Neuronal stem cell (in vitro differentiated cells): ENCODE data around the gene DKKL1.

ENCODE experiments used
- DNase-seq: peaks from one replicate; pipeline ENCODE4 v3.0.0-alpha.2; 2013; ENCODE audit warnings: low spot score
- H2AFZ ChIP-seq: one replicate; pipeline ENCODE4 v1.6.1; 2013; ENCODE audit warnings: mild to moderate bottlenecking, low read length, inconsistent platforms
- H2AK5ac ChIP-seq: 2 replicates; pipeline ENCODE4 v1.6.1; 2013; ENCODE audit warnings: low read depth, mild to moderate bottlenecking, inconsistent platforms, low read length, moderate library complexity, mixed read lengths
- H2BK120ac ChIP-seq: 2 replicates; pipeline ENCODE4 v1.6.1; 2013; ENCODE audit warnings: low read depth, mild to moderate bottlenecking, inconsistent platforms, low read length, moderate library complexity, mixed read lengths
- H2BK12ac ChIP-seq: one replicate; pipeline ENCODE4 v1.6.1; 2013; ENCODE audit warnings: low read length, inconsistent platforms
- H2BK15ac ChIP-seq: 2 replicates; pipeline ENCODE4 v1.6.1; 2013; ENCODE audit warnings: mild to moderate bottlenecking, low read length, inconsistent platforms, mixed read lengths
- H2BK5ac ChIP-seq: one replicate; pipeline ENCODE4 v1.6.1; 2013; ENCODE audit warnings: inconsistent platforms, mild to moderate bottlenecking, low read length, moderate library complexity
- H3K14ac ChIP-seq: one replicate; pipeline ENCODE4 v1.6.1; 2013; ENCODE audit warnings: low read length, inconsistent platforms
- H3K18ac ChIP-seq: 2 replicates; pipeline ENCODE4 v1.6.1; 2013; ENCODE audit warnings: low read length, inconsistent platforms
- H3K23ac ChIP-seq: 2 replicates; pipeline ENCODE4 v1.6.1; 2013; ENCODE audit warnings: low read depth, mild to moderate bottlenecking, mixed read lengths, low read length, inconsistent platforms; ENCODE audit not compliant: poor library complexity
- H3K27ac ChIP-seq: replicated peaks from 3 replicates; pipeline ENCODE4 v1.5.1; 2013; ENCODE audit warnings: low read length, inconsistent platforms
- H3K27me3 ChIP-seq, 3 experiments: 2 replicates each; pipeline ENCODE4 v1.6.1; 2013; ENCODE audit warnings: low read length in 3 of 3, mild to moderate bottlenecking in 2 of 3, inconsistent platforms in 1 of 3, low read depth in 1 of 3, mixed read lengths in 1 of 3, moderate library complexity in 1 of 3; ENCODE audit not compliant: control insufficient read depth in 3 of 3, insufficient read depth in 3 of 3
- H3K36me3 ChIP-seq, 2 donors: replicated peaks in 1 of 2; 2 replicates each; pipeline ENCODE4 v1.6.1; 2013; ENCODE audit warnings: low read length in 2 of 2; ENCODE audit not compliant: control insufficient read depth in 2 of 2, insufficient read depth in 2 of 2
- H3K4ac ChIP-seq: 2 replicates; pipeline ENCODE4 v1.6.1; 2013; ENCODE audit warnings: inconsistent platforms, mild to moderate bottlenecking, low read length, moderate library complexity
- H3K4me1 ChIP-seq, 2 donors: 1 replicate in 1 of 2; 2 replicates in 1 of 2; pipeline ENCODE4 v1.6.1; 2013; ENCODE audit warnings: low read length in 2 of 2, low read depth in 1 of 2; ENCODE audit not compliant: control insufficient read depth in 2 of 2, insufficient read depth in 1 of 2
- H3K4me2 ChIP-seq: one replicate; pipeline ENCODE4 v1.6.1; 2013; ENCODE audit warnings: mild to moderate bottlenecking, low read length, inconsistent platforms; ENCODE audit not compliant: insufficient read depth, poor library complexity, severe bottlenecking
- H3K4me3 ChIP-seq, 2 donors: 2 replicates each; pipeline ENCODE4 v1.5.1; 2013; ENCODE audit warnings: low read length in 2 of 2, mild to moderate bottlenecking in 2 of 2, inconsistent platforms in 1 of 2, moderate library complexity in 1 of 2
- H3K79me1 ChIP-seq: one replicate; pipeline ENCODE4 v1.6.1; 2013; ENCODE audit warnings: low read depth, mild to moderate bottlenecking, inconsistent platforms, low read length, moderate library complexity
- H3K9ac ChIP-seq: one replicate; pipeline ENCODE4 v1.6.1; 2013; ENCODE audit warnings: mild to moderate bottlenecking, low read depth, low read length, inconsistent platforms; ENCODE audit not compliant: poor library complexity
- H3K9me3 ChIP-seq, 2 donors: replicated peaks in 1 of 2; 2 replicates each; pipeline versions ENCODE3 to v1.6.1; 2013; ENCODE audit warnings: low read length in 2 of 2, mild to moderate bottlenecking in 2 of 2, inconsistent platforms in 1 of 2, low read depth in 1 of 2, mixed read lengths in 1 of 2, moderate library complexity in 1 of 2; ENCODE audit not compliant: control insufficient read depth in 2 of 2, insufficient read depth in 1 of 2
- H4K8ac ChIP-seq: one replicate; pipeline ENCODE4 v1.6.1; 2013; ENCODE audit warnings: low read depth, mild to moderate bottlenecking, inconsistent platforms, low read length, moderate library complexity
- H4K91ac ChIP-seq: one replicate; pipeline ENCODE4 v1.6.1; 2013; ENCODE audit warnings: low read length, low read depth, mild to moderate bottlenecking, inconsistent platforms; ENCODE audit not compliant: poor library complexity
- WGBS, 2 donors: extraction: QIAGEN DNeasy Blood & Tissue Kit; methylation state at CpG; one replicate each; pipeline ENCODE4 v1.1.7; 2013; ENCODE audit warnings: missing lambda C conversion rate in 2 of 2, mixed read lengths in 1 of 2; ENCODE audit not compliant: insufficient read length in 2 of 2, insufficient replicate concordance in 1 of 2; ENCODE audit errors: extremely low coverage in 2 of 2; 5-methylcytosine and 5-hydroxymethylcytosine counted together

DKKL1 gene

DNA sequence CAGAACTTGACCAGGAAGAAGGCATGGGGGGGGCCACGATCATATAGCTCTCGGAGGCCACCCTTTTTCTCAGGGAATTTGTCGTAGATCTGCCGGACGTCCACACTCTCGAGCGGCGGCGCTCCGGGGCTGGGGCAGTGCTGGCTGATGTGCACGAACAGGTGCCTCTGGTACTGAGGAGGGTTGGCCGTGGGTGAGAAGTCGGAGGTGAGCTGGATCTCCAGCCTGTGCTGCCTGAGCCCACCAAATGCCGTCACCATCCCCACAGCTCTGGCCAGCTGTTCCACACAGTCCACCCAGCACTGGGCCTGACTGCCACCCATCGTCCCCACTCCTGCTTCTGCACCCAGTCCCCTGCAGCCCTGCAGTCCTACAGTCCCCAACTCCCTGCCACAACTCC, 16.5 kb upstream of the DKKL1 start:
- H3K36me3 ChIP-seq, result peaks cover 66 to 98% of the 10 kb centered on the region in 2 donors
- H3K4me1 ChIP-seq, result peaks cover 5% of the 10 kb centered on the region in 2 donors
- H4K91ac ChIP-seq, result no peak overlapping the region
- no peak overlapping the region for H2BK15ac ChIP-seq
- H2AK5ac ChIP-seq, result no peak overlapping the region
- no peak overlapping the region for H3K4me3 ChIP-seq
- no peaks in the 10 kb centered on the region for H3K27me3 ChIP-seq
- H3K14ac ChIP-seq, result no peak overlapping the region
- WGBS, 2 donors, result no CpG with 5 or more reads among the region's 15 CpGs
- H3K9ac ChIP-seq, result peak overlapping the region; percentile 50
- H3K4me2 ChIP-seq, result no peak overlapping the region
- no peak overlapping the region for H2BK5ac ChIP-seq
- H2BK12ac ChIP-seq, result no peak overlapping the region
- H3K18ac ChIP-seq, result no peak overlapping the region
- DNase-seq, result no peak
- H3K23ac ChIP-seq, result no peak overlapping the region
- H4K8ac ChIP-seq, result no peak overlapping the region
- H3K79me1 ChIP-seq, result peaks cover 11% of the 10 kb centered on the region
- H2AFZ ChIP-seq, result no peak overlapping the region
- no peak overlapping the region for H3K27ac ChIP-seq
- H3K9me3 ChIP-seq, result peaks cover 2% of the 10 kb centered on the region in 2 donors
- H3K4ac ChIP-seq, result no peak overlapping the region
- no peak overlapping the region for H2BK120ac ChIP-seq

DNA sequence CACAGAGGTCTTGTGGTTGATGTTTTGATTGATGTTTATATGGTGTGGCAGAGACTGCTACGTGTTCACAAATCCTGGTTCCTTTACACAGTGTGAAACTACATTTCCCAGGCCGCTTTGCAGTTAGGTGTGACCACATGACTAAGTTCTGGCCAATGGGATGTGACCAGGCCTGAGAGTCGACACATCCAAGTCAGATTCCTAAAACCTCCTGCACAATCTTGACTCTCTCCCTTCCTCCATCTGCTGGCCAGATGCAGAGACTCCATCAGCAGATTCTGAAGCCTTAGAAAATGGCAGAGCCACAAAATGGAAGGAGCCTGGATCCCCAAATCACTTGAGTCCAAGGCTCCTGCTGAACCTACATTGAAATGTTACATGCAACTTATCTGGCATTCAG, 15.8 kb upstream of the DKKL1 start:
- Histone ChIP-seq H3K4me1 (peaks cover 5% of the 10 kb centered on the region in 2 donors), H4K8ac (no peak overlapping the region), H3K9me3 (peaks cover 2% of the 10 kb centered on the region in 2 donors), H4K91ac (no peak overlapping the region), H3K18ac (no peak overlapping the region), H3K27me3 (no peaks in the 10 kb centered on the region), H2BK15ac (no peak overlapping the region), H3K79me1 (peaks cover 11% of the 10 kb centered on the region), H3K14ac (no peak overlapping the region), H3K9ac (no peak overlapping the region), H3K23ac (no peak overlapping the region), H2BK5ac (no peak overlapping the region), H2BK120ac (no peak overlapping the region), H2BK12ac (no peak overlapping the region), H3K4ac (no peak overlapping the region), H2AK5ac (no peak overlapping the region), H3K27ac (no peak overlapping the region), H3K4me3 (no peak overlapping the region), H2AFZ (no peak overlapping the region), H3K4me2 (no peak overlapping the region), H3K36me3 (peaks cover 61 to 98% of the 10 kb centered on the region in 2 donors)
- DNase-seq, result no peak
- no CpG with 5 or more reads among the region's 3 CpGs for WGBS, 2 donors

DNA sequence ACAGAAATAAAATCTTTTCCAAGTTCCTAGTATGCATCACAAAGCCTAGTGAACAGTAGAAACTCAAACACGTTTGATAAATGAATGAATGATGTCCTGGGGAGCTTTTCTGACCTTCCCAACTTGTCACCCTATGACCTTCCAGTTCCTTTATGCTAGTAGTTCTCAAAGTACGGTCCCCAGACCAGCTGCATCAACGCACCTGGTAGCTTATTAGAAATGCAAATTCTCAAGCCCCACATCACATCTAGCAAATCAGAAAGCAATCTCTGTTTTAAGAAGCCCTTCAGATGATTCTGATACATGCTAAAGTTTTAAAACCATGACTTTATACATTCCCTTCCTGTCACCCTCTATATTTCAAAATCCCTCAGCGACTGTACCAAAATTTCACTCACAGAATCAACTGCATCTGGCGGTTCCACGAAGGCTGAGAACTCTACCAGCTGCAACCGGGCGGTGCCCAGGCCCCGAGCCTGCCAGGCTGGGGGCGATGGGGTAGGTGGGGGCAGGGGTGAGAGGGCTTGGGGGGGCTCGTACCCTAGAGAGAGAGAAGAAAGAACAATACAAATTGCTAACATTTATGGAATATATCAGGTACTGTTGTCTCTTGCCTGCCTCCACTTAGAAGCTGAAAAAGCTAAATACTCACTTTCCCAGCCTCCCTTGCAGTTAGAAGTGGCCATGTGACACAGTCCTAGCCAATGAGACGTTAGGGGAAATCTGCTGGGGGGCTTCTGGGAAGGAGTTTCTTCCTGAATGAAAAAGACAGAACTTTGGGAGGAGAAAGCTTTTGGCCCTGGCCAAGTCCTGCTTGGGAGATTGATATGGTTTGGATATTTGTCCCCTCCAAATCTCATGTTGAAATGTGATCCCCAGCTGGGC, 15.1 kb upstream of the DKKL1 start:
- Histone ChIP-seq H4K8ac (no peak overlapping the region), H3K23ac (no peak overlapping the region), H3K4me1 (peaks cover 5% of the 10 kb centered on the region in 2 donors), H2BK15ac (no peak overlapping the region), H2BK12ac (no peak overlapping the region), H3K4ac (no peak overlapping the region), H3K36me3 (peaks cover 62 to 98% of the 10 kb centered on the region in 2 donors), H3K27ac (no peak overlapping the region), H3K9ac (no peak overlapping the region), H3K4me3 (no peak overlapping the region), H3K9me3 (peaks cover 2% of the 10 kb centered on the region in 2 donors), H3K14ac (no peak overlapping the region), H2AK5ac (no peak overlapping the region), H2AFZ (no peak overlapping the region), H4K91ac (no peak overlapping the region), H3K79me1 (peaks cover 9% of the 10 kb centered on the region), H3K27me3 (no peaks in the 10 kb centered on the region), H2BK5ac (no peak overlapping the region), H3K4me2 (no peak overlapping the region), H3K18ac (no peak overlapping the region), H2BK120ac (no peak overlapping the region)
- WGBS, 2 donors, result no CpG with 5 or more reads among the region's 12 CpGs
- DNase-seq, result no peak

DNA sequence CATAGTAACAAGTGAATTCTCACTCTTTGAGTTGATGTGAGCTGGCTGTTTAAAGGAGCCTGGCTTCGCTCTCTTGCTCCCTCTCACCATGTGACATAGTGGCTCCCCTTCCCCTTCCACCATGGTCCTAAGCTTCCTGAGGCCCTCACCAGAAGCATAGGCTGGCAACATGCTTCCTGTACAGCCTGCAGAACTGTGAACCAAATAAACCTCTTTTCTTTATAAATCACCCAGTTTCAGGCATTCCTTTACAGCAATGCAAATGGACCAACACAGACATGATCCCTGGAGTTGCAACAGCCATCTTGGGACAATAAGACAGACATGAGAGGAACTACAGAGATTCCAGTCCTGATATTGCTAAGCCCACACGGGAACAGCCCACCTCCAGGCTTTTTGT, 14.1 kb upstream of the DKKL1 start:
- Histone ChIP-seq H4K91ac (no peak overlapping the region), H3K9ac (no peak overlapping the region), H3K4me1 (peaks cover 5% of the 10 kb centered on the region in 2 donors), H3K23ac (no peak overlapping the region), H2BK5ac (no peak overlapping the region), H3K4me3 (no peak overlapping the region), H2BK120ac (no peak overlapping the region), H3K4ac (no peak overlapping the region), H3K27me3 (no peaks in the 10 kb centered on the region), H3K27ac (no peak overlapping the region), H3K18ac (no peak overlapping the region), H2AK5ac (no peak overlapping the region), H3K4me2 (no peak overlapping the region), H3K36me3 (peaks cover 68 to 97% of the 10 kb centered on the region in 2 donors), H3K79me1 (peaks cover 11% of the 10 kb centered on the region), H3K14ac (no peak overlapping the region), H2BK12ac (no peak overlapping the region), H3K9me3 (peaks cover 2% of the 10 kb centered on the region in 2 donors), H4K8ac (no peak overlapping the region), H2BK15ac (no peak overlapping the region), H2AFZ (no peak overlapping the region)
- no peak for DNase-seq
- no CpG with 5 or more reads among the region's 2 CpGs for WGBS, 2 donors
